ENCODE measurements around the gene MTMR12. TPM values are rescaled to one million over a fixed set of nuclear protein-coding genes. Genes with fewer than 3 reads are reported as not detected.
"Not testable (repeated sequence)": the region's sequence is repeated elsewhere in the genome, so short reads cannot be mapped to it uniquely, and the experiment has no call there.

MTMR12 gene
- polyA plus RNA-seq, 1 donor = 14.3 TPM

DNA sequence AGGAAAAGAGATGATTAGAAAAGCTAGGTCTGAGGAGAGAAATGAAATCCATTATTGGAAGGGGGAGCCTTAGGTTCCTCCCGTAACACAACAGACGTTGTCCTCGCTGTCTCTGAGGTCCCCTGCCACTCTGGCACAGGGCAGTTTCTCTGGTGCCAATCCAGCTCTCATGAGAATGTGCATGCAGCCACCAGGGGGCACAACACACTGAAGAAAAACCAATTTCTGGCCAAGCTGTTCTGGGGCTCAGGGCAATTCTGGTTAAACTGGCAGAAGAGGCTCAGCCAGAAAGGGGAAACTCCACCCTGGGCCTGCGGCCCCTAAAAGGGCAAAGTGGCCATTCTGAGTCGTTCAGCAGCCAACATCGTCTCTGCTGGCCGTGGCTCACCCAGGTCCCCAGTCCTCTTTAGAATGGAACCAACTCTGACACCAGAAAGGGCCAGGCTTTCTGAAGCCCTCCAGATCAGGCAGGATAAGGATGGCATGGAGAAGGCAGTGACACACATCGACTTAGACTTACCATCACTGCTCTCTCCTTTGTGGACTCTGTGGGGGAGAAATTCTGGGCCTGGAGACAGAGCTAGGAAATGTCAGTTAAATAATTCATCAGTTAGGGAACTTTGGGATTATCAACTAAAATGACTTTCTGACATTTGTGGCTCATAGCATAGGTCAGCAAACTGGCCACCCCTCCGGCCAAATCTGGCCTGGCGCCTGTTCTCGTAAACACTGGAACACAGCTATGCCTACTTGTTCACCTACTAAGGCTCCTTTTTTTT lies 80.1 kb downstream of the MTMR12 start:
- DNase-seq = peak; percentile 54

- no peak for DNase-seq
These were observed 80.8 kb downstream of the MTMR12 start for GRCh38 chr5:32231929-32232328.

DNA sequence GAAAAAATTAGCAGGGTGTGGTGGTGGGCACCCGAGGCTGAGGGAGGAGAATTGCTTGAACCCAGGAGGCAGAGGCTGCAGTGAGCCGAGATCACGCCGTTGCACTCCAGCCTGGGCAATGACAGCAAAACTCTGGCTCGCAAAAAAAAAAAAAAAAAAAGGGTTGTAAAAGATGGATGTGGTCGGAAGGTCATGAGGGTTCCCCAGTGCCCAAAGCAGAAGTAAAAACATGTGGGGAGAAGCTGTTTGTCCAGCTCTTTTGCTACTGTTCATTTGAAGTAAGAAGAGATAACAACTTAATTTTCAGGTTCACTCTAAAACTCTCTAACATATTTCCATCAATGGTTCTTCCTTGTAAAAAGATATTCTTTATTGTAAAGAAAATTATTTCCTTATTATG lies 81.5 kb downstream of the MTMR12 start:
- DNase-seq = no peak

- DNase-seq = no peak
These were observed 82.2 kb downstream of the MTMR12 start for GRCh38 chr5:32230356-32231099.

GRCh38 chr5:32229586-32229985 lies 83.2 kb downstream of the MTMR12 start:
- no peak for DNase-seq

DNA sequence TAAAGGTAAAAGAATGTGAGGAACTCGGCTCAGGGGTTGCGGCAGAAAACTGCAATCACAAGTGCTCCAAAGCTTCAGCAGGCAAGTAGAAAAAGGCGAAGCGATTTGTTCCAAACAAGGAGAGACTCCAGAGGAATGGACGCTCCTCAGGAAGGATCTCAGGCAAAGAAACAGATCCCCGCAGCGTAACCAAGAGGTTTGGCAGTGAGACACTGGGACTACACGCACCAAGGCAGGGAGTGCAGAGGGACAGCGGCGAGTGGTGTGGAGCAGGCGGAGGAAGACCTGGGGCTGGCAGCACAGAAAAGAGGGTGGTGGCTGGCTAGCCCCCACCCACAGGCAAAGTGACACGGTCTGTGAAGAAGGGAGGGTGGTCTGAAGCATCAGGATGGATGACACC lies 83.9 kb downstream of the MTMR12 start:
- no peak for DNase-seq

- DNase-seq = no peak
These were observed 87.3 kb downstream of the MTMR12 start for GRCh38 chr5:32225445-32225844.

- DNase-seq = no peak
These were observed 88.6 kb downstream of the MTMR12 start for GRCh38 chr5:32223972-32224609.

DNA sequence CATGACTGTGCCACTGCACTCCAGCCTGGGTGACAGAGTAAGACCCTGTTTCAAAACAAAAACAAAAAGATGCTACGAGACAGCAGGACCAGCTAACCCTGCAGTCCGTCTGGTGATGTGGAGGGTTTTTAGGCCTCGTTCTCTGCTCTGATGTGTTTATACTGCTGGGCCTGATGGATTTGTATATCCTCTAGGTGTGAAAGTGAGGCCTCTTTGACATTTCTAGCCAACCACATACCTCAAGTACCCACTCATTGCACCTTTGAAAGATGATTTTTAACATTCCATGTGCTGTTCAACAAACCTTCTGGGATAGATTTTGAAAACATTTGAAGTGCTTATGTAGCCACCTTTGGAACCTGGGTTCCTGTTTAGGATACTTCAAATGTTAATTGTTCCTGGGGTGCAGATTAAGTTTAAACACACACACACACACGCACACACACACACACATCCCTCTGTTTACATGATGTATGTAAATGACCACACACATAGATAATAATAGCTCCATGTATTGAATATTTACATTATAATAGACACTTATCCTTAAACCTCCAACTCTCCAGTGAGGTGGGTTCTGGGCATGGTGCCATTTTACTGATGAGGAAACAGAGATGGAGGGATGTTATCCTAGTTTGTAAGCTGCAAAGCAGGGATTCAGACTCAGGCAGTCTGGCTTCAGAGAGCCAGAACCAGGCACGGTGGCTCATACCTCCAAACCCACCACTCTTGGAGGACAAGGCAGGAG lies 89.8 kb downstream of the MTMR12 start:
- no peak for DNase-seq

GRCh38 chr5:32217886-32218396 lies 94.8 kb downstream of the MTMR12 start:
- DNase-seq = peak; percentile 52

DNA sequence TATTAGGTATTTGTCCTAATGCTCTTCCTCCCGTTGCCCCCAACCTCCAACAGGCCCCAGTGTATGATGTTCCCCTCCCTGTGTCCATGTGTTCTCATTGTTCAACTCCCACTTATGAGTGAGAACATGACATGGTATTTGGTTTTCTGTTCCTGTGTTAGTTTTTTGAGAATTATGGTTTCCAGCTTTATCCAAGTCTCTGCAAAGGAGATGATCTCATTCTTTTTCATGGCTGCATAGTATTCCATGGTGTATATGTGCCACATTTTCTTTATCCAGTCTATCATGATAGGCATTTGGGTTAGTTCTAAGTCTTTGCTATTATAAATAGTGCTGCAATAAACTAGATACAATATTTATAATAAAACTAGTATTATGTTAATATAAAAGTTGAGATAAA lies 98.4 kb downstream of the MTMR12 start:
- not testable (repeated sequence) for DNase-seq

DNA sequence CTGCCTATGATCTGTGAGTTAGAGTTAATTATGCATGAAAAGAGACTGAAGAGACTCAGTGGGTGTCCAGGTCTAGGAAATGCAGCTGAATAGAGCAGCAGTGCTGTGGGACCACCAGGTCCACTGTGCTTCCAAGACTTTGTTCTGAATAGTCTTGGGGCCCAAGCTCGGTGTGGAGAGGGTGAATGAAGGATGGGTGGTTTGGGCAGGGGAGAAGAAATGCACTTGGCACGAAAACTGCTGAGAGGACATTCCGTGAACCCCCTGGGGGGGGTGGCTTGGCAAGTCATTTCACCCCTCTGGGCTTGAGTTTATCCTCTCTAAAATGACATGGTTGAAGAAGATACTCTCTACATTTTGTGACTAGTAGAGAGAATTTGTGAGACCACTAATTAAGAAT lies 102.6 kb downstream of the MTMR12 start:
- no peak for DNase-seq

- not testable (repeated sequence) for DNase-seq
These were observed 103.9 kb downstream of the MTMR12 start for GRCh38 chr5:32208837-32209236.

GRCh38 chr5:32207355-32207634 lies 105.4 kb downstream of the MTMR12 start:
- no peak for DNase-seq

GRCh38 chr5:32206509-32207354 lies 106.0 kb downstream of the MTMR12 start:
- DNase-seq = no peak

GRCh38 chr5:32206053-32206452 lies 106.7 kb downstream of the MTMR12 start:
- DNase-seq = no peak

DNA sequence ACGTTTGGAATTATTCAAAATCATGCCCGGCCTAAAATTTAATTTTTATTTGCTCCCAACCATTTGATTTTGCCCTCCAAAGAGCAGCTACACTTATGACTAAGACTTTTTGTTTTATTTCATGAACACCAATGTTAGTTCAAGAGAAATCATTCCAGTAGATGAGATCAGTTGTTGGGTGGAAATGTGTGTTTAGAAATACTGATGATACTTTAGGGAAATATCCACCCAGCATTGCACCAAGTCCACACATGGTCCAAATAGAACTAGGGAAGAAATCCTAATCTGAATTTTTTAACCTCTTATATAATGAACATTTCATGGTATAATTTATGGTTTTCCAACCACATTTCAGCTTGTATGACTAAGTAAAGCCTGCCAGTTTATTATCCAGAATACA lies 110.3 kb downstream of the MTMR12 start:
- DNase-seq = no peak

DNA sequence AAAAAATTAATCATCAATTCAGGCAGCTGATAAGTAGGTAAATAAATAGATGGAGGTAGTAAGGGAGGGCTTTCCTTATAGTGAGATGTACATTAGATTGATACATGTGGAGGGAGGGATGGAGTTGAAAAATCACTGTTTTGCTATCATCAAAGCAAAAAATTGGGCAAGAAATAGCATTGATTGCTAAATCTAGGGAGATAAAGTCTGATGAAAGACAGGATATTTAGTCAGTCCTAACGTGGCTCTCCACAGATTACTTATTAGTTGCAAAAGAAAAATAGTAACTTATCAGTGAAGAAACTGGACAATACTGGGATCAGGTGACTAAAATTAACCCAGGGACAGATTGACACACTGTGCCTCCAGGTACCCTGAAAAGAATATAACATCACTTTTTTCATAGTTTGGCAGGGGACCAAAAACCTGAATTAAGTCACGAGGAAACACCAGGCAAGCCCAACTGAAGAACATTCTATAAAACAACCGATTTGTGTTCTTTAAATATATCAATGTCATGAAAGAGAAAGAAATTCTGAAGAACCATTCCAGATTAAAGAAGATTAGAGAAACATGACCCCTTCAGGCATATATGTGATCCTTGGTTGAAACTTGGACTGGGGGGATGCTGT lies 111.5 kb downstream of the MTMR12 start:
- no peak for DNase-seq

DNA sequence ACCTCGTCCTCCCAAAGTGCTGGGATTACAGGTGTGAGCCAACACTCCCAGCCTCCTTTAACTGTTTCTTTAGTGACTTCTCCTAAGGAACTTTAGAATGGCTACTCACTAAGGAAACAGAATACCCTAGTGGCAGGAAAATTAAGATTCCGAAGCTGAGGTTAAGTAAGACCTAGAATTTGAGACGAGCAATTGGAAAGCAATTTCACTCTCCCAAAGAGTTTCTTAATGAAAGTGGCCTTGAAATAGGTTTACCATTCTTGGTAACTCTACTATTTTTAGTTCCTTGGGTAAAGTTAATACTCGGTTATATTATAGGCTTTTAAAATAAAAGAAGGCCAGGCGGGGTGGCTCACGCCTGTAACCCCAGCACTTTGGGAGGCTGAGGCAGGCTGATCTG lies 115.7 kb downstream of the MTMR12 start:
- no peak for DNase-seq

- DNase-seq = no peak
These were observed 117.5 kb downstream of the MTMR12 start for GRCh38 chr5:32195265-32195664.

DNA sequence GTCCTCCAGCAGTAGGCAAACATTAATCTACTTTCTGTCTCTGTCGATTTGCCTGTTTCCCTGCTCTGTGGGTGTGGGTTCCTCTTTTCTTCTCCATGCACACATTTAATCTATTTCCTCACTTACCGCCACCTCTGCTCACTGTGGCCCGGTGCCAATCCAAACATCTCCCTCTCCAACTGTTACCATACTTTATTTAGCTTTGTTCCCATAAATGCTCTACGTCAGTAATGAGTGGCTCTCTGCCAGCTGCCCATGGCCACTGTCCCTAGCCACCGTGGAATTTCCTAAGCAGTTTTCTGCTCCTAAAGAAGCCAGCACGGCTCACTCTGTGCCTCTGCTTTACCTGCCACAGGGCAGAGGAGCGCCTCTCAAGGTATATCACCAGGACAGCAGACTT lies 119.1 kb downstream of the MTMR12 start:
- DNase-seq = peak; percentile 56
